ENCODE results near the gene MIPEP. TPM values are rescaled to one million over a fixed set of nuclear protein-coding genes. Genes with fewer than 3 reads are reported as not detected.

Gene MIPEP
- total RNA-seq, 4 donors from 2014 or later: 9.2 to 21.4 (median 18.3) TPM

- TF ChIP-seq CTCF (IDR thresholded peaks at IDR 0.05; ENCODE audit: low read depth): no peak
Observed at GRCh38 chr13:23705583-23705982, 183.6 kb downstream of the MIPEP start.

GRCh38 chr13:23703246-23703860 lies 185.8 kb downstream of the MIPEP start:
- TF ChIP-seq CTCF (IDR thresholded peaks at IDR 0.05; ENCODE audit: low read depth): no peak

GRCh38 chr13:23701636-23702035 lies 187.6 kb downstream of the MIPEP start:
- TF ChIP-seq CTCF (IDR thresholded peaks at IDR 0.05; ENCODE audit: low read depth): no peak

- TF ChIP-seq CTCF (IDR thresholded peaks at IDR 0.05; ENCODE audit: low read depth): no peak
Observed at GRCh38 chr13:23701186-23701585, 188.0 kb downstream of the MIPEP start.

GRCh38 chr13:23699271-23699670 lies 189.9 kb downstream of the MIPEP start:
- no peak for TF ChIP-seq CTCF (IDR thresholded peaks at IDR 0.05; ENCODE audit: low read depth)

GRCh38 chr13:23697772-23698313 lies 191.4 kb downstream of the MIPEP start:
- TF ChIP-seq CTCF (IDR thresholded peaks at IDR 0.05; ENCODE audit: low read depth): no peak

GRCh38 chr13:23696610-23697009 lies 192.6 kb downstream of the MIPEP start:
- TF ChIP-seq CTCF (IDR thresholded peaks at IDR 0.05; ENCODE audit: low read depth): no peak

Data from subcutaneous adipose tissue (tissue), 4 donors.